Measurements from ENCODE around the gene POLR3C.

Gene POLR3C

GRCh38 chr1:145871994-145872924 is 48.3 kb downstream of the POLR3C start:
- DNase-seq (ENCODE audit: low spot score): no peak

DNA sequence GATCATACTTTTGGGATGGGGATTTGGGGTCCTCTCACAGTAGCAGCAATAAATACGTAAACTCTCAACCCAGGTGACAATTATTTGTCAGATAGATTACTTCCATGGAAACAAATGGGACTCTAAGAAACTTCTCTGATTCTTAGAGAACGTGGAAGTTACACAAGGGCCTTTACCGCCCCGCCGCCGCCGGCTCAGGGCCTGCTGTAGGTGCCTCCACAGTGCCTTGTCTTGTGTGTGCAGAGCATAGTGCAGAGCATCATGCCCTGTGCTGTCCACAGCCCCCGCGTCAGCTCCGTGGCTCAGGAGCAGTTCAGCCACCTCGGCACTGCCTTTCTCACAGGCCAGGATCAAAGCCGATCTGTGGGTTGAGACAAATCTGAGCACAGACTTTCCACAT is 50.6 kb downstream of the POLR3C start:
- no peak for DNase-seq (ENCODE audit: low spot score)

GRCh38 chr1:145877923-145878486 is 54.0 kb downstream of the POLR3C start:
- no peak for DNase-seq (ENCODE audit: low spot score)

DNA sequence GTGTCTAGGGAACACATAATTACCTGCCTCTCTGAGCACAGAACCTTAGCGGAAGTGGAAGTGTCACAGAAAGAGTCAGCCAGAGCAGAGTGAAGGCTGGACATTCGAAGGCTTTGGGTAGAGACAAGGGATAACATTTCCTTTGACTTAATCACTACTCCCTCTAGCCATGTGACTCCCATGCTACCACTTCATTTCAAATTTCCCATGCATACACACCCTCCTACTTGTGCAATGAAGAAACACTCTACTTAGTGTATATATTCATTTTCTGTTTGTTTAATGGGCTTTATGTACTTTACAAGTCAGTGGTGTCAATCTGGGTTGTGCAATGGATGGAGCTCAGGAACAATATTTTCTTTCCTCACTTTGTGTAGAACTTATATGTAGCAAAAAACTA is 54.7 kb downstream of the POLR3C start:
- no peak for DNase-seq (ENCODE audit: low spot score)

DNA sequence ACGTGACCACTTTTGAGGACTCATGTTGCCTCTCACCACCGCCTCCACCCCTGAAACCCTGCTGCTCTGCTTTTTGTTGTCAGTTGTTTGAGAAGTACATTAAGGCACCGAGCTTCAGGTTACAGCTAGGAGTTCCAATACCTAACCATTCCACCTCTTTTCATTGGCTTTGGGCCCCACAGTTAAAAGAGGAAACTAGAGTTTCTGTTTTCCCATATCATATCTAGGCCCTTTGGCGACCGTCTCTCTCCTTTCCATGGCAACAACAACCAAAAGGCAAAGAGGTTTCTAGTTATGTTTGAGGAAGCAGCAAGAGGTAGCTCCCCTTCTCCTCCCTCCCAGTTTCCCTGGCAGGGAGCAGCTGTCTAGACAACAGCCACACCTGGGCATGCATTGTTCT is 55.8 kb downstream of the POLR3C start:
- no peak for DNase-seq (ENCODE audit: low spot score)

GRCh38 chr1:145884675-145885074 is 60.7 kb downstream of the POLR3C start:
- DNase-seq (ENCODE audit: low spot score): no peak

DNA sequence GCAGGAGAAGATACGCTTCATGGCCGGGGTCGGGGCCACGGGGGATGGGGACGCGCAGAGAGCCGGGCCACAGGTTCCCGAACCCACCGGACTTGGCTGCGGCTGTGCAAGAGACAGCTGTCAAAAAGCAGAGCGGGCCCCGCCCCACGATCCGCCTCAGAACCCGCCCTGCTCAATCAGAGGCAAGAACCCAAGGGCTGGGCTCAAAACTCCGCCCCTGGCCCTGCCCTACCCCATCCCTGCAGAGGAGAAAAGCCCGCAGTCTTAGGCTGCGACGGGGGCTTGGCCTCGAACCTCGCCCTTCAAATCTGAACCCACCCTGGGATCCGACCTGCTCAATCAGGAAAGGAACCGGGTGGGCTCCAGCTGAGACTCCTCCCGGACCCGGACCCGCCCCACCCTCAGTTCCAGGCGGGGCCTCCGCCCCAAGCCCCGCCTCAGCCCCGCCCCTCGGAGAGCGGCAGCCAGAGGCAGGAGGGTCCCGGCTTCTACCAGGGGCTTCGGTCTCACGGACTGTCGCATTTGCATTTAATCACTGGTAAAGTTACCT is 61.8 kb downstream of the POLR3C start, which contains the start of gene ANKRD35:
Gene ANKRD35, minus strand, starts transcription at position 129 of the 550 bp plus-strand sequence. Its CDS starts 108 bp downstream, at position 21.
- DNase-seq (ENCODE audit: low spot score): peak; percentile 64

- no peak for DNase-seq (ENCODE audit: low spot score)
Measured at GRCh38 chr1:145886390-145886789, 62.4 kb downstream of the POLR3C start.

DNA sequence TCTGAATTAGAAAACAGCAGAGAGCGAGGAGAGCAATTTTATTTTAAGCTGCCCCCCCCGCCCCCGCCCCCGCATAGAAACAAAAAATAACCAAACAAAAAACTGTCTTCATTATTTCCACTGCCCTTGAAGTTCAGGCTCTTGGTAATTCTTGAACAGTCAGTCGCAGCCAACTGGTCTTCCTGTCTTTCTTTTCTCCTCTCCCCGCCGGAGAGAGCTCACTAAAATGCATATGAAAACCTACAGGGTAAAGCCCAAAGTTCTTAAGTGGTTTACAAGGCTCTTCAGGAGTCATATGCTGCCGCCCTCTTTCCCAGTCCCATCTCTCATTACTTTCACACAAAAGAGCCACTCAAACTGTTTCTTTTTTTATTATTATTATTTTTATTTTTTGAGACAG is 62.8 kb downstream of the POLR3C start:
- no peak for DNase-seq (ENCODE audit: low spot score)

- DNase-seq (ENCODE audit: low spot score): no peak
Measured at GRCh38 chr1:145887631-145888030, 63.6 kb downstream of the POLR3C start.

GRCh38 chr1:145889722-145890121 is 65.7 kb downstream of the POLR3C start:
- no peak for DNase-seq (ENCODE audit: low spot score)

DNA sequence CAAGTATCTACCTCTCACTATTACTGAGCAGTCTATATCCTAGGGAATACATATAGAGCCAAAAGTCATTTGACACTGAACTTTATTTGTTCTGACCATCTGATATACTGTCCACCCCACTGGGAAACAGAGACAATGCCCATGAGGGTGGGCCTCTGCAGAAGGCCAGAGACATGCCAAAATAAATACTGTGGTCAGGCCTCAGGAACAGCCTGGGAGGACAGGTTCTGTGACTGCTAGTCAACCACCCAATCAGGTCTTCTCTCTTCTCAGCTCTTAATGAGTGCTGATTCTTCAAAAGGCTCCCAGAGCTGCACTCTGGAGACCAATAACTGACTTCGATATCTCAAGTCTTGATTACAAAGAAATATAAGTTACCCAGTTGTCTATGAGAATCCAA is 67.1 kb downstream of the POLR3C start:
- DNase-seq (ENCODE audit: low spot score): no peak

- peak; percentile 87 for DNase-seq (ENCODE audit: low spot score)
Measured at GRCh38 chr1:145891587-145892485, 67.8 kb downstream of the POLR3C start.

- peak; percentile 51 for DNase-seq (ENCODE audit: low spot score)
Measured at GRCh38 chr1:145892486-145893087, 68.6 kb downstream of the POLR3C start.

- no peak for DNase-seq (ENCODE audit: low spot score)
Measured at GRCh38 chr1:145893306-145894055, 69.5 kb downstream of the POLR3C start.
